Activated T-helper 1 cell treated with anti-CD3 and anti-CD28 coated beads, Interleukin-2, amount 50 U/mL, for 16 hours (primary cell): ENCODE data around the gene DCAF4.

Experiments
- DNase-seq, 2 donors: peaks; one replicate each; pipeline ENCODE4 v3.0.0-alpha.2; 2020; ENCODE audit warnings: low read depth in 1 of 2, low spot score in 1 of 2

DCAF4 gene

GRCh38 chr14:72926292-72927028 is at the start of gene DCAF4:
TSS of gene DCAF4 (plus strand) at chr14:72926464. CDS start at chr14:72937979, 11,515 bp downstream.
- DNase-seq = peak; percentile 85 to 88

GRCh38 chr14:72876710-72877063 is 49.6 kb upstream of the DCAF4 start:
- DNase-seq = no peak

GRCh38 chr14:72878746-72879145 is 47.5 kb upstream of the DCAF4 start:
- DNase-seq = no peak

- DNase-seq = no peak
Observed at GRCh38 chr14:72879431-72879830, 46.8 kb upstream of the DCAF4 start.

- no peak for DNase-seq
Observed at GRCh38 chr14:72880164-72880563, 46.1 kb upstream of the DCAF4 start.

GRCh38 chr14:72880820-72881219 is 45.4 kb upstream of the DCAF4 start:
- DNase-seq = no peak

- no peak for DNase-seq
Observed at GRCh38 chr14:72881543-72881942, 44.7 kb upstream of the DCAF4 start.

- no peak for DNase-seq
Observed at GRCh38 chr14:72882047-72882446, 44.2 kb upstream of the DCAF4 start.

GRCh38 chr14:72882463-72882862 is 43.8 kb upstream of the DCAF4 start:
- DNase-seq = no peak

GRCh38 chr14:72883109-72883508 is 43.2 kb upstream of the DCAF4 start:
- DNase-seq = no peak

- DNase-seq = no peak
Observed at GRCh38 chr14:72883961-72884360, 42.3 kb upstream of the DCAF4 start.

GRCh38 chr14:72884386-72884785 is 41.9 kb upstream of the DCAF4 start:
- DNase-seq = no peak

GRCh38 chr14:72887514-72887913 is 38.8 kb upstream of the DCAF4 start:
- no peak for DNase-seq

- DNase-seq = no peak
Observed at GRCh38 chr14:72888192-72888591, 38.1 kb upstream of the DCAF4 start.

- DNase-seq = no peak
Observed at GRCh38 chr14:72888636-72889201, 37.5 kb upstream of the DCAF4 start.

GRCh38 chr14:72889366-72889765 is 36.9 kb upstream of the DCAF4 start:
- DNase-seq = no peak

GRCh38 chr14:72891666-72892102 is 34.6 kb upstream of the DCAF4 start:
- no peak for DNase-seq

GRCh38 chr14:72892103-72892878 is 34.0 kb upstream of the DCAF4 start:
- no peak for DNase-seq

- DNase-seq = peak in 1 of 2 donors; percentile 15
Observed at GRCh38 chr14:72892879-72893635, 33.2 kb upstream of the DCAF4 start.

- peak; percentile 78 to 85 for DNase-seq
Observed at GRCh38 chr14:72893636-72894322, 32.5 kb upstream of the DCAF4 start, which contains the start of gene DPF3. TSS of gene DPF3 (minus strand) at chr14:72894101. CDS start at chr14:72894088, 13 bp downstream.

GRCh38 chr14:72894323-72894622 is 32.0 kb upstream of the DCAF4 start:
- no peak for DNase-seq
